ENCODE results near the gene HNRNPA3.
"Not testable (repeated sequence)": the region's sequence is repeated elsewhere in the genome, so short reads cannot be mapped to it uniquely, and the experiment has no call there.

HNRNPA3 gene

DNA sequence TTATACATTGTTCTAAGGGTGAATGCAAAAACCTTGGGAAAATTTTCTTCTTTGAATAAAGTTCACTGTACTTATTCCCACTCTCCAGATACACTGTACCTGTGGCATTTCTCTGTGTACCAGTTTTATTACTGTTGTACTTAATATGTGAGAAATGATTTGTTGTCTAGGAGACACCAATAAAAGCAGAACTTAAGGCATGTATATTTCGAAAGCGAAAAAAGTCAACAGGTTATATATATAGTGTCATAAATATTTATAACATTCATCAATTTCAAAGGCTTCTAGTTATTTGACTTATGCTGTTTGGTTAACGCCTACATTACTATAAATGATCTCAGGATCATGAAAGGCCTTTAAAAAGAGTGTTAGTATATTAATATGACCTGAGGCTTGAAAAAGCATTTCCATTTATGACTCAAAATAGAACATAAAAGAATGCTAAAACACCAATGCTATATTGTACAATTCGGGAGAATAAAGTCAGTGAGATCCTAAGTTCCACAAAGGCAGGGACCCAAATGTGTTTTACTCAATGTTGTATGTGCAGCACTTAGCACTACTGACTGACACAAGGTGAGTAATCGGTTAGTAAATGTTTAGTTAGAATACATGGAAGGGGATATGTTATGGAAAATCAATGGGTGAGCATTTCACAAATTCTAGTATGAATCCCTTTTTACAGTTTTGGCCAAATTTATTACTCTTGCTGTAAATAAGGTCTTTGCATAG lies 32.2 kb upstream of the HNRNPA3 start:
- no peak overlapping the region for H3K4me3 ChIP-seq (ENCODE audit: low read length)
- TF ChIP-seq ZNF274 (IDR thresholded peaks at IDR 0.05; ENCODE audit: low read depth, low read length), result no peak

GRCh38 chr2:177183860-177184259 lies 28.7 kb upstream of the HNRNPA3 start:
- no peak for TF ChIP-seq ZNF274 (IDR thresholded peaks at IDR 0.05; ENCODE audit: low read depth, low read length)
- no peak overlapping the region for H3K4me3 ChIP-seq (ENCODE audit: low read length)

DNA sequence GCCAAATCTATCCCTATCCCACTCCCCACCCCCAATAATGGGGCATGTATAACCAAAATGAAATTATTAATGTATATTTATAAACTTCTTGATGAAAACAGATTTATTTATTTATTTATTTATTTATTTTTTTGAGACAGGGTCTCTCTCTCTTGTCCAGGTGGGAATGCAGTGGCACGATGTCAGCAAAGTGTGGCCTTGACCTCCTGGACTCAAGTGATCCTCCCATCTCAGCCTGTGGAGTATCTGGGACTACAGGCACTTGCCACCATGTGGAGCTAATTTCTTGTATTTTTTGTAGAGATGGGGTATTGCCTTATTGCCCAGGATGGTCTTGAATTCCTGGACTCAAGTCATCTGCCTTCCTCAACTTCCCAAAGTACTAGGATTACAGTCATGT lies 28.0 kb upstream of the HNRNPA3 start:
- H3K4me3 ChIP-seq (ENCODE audit: low read length), result no peak overlapping the region

GRCh38 chr2:177186038-177186437 lies 26.6 kb upstream of the HNRNPA3 start:
- not testable (repeated sequence) for H3K4me3 ChIP-seq (ENCODE audit: low read length)

More for the DNA sequence above, 28.0 kb upstream of the HNRNPA3 start:
- no peak for TF ChIP-seq ZNF274 (IDR thresholded peaks at IDR 0.05; ENCODE audit: low read depth, low read length)

DNA sequence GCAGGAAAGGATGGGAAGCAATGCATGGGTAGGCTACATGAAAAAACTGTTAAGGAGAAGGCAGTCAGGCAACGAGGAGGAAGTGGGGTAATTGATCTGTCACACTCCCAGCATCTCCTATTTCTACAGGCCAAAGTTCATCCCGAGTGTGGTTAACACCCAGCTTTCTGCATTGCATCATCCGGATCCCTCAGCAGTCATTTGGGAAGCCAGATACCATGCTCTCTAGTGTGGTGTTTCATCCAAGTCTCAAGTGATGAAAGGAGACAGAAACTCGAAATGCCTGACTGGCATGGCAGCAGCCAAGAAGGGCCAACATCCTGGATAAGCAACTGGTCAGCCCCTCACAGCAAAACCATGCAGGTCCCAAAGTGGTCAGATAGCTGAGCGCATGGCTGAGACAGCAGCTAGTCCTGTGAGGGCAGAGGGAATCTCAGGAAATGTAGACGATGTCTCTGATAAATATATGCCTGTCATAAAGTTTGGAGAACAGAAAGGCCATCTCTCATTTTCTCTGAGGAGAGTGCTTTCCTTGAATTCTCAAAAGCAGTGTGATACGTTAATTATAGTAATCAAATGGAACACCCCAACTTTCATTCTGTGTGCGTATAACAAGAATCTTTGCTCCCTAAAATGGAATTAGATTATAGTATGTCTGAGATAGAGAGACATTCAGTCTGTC lies 24.8 kb upstream of the HNRNPA3 start:
- no peak for TF ChIP-seq ZNF274 (IDR thresholded peaks at IDR 0.05; ENCODE audit: low read depth, low read length)

DNA sequence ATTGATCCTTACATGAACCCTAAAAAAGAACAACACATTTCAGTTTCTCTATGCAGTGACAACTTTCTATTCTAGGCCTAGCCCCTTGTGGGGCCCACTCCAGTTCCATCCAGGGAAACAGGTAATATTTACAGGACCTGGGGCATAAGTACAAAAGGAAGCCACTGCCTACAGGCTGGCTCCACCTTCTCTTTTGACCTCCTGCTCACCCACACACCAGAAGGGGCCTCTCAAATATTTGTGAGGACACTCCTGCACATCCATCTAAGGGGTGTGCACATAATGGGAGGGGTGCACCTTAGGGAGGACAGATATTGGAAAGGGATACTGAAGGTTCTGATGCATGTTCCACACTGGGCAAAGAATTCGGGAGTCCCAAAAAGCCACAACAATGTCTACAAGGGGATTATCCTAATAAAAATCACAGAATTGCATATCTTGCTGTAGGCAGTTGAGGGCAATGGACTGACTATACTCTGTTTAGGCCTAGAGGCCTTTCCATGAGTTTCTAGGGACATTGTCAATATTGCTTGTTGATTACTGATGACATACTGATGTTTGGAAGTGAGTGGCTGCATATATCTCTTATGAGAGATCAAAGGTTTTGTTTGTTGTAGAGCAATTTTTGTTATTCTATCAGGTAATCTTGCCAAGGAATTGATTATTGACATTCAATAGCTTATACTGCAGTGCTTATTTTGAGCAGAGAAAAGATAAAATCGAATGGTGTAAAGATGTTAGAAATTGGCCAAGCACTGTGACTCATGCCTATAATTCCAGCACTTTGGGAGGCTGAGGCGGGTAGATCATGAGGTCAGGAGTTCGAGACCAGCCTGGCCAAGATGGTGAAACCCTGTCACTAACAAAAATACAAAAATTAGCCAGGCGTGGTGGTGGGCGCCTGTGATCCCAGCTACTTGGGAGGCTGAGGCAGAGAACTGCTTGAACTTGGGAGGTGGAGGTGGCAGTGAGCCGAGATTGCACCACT lies 23.8 kb upstream of the HNRNPA3 start:
- H3K4me3 ChIP-seq (ENCODE audit: low read length), result no peak overlapping the region
- TF ChIP-seq ZNF274 (IDR thresholded peaks at IDR 0.05; ENCODE audit: low read depth, low read length), result no peak

More for the DNA sequence above, 24.8 kb upstream of the HNRNPA3 start:
- H3K4me3 ChIP-seq (ENCODE audit: low read length), result no peak overlapping the region

DNA sequence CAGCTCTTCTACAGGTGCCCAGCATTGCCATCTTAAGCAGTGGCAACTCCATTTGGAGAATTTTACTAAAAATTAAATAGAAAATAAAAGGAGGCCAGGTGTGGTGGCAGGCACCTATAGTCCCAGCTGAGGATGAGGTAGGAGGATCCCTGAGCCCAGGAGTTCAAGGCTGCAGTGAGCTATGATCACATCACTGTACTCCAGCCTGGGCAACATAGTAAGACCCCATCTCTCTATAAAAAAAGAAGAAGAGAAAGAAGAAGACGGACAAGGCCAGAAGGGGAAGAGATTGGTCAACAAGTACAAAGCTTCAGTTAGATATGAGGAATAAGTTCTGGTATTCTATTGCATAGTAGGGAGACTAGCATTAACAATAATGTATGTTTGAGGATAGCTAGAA lies 21.7 kb upstream of the HNRNPA3 start:
- TF ChIP-seq ZNF274 (IDR thresholded peaks at IDR 0.05; ENCODE audit: low read depth, low read length), result no peak
- H3K4me3 ChIP-seq (ENCODE audit: low read length), result no peak overlapping the region

DNA sequence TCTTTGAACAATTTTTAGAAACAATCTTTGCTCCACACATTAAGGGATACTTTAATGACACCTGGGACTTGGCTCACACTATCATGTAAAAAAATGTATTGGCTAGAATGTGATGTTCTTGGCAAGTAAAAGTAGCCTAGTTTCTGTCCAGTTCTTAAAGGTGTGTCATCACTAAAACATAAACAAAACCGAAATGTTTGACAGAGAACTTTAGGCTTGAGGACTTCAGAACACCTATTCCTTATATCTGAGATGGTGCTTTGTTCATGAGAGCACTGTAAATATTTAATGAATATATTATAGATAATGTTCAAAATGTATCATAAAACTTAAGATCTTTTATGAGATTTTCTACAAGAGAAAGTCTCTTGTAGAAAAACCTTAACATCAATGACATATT lies 19.8 kb upstream of the HNRNPA3 start:
- no peak for TF ChIP-seq ZNF274 (IDR thresholded peaks at IDR 0.05; ENCODE audit: low read depth, low read length)
- no peak overlapping the region for H3K4me3 ChIP-seq (ENCODE audit: low read length)

DNA sequence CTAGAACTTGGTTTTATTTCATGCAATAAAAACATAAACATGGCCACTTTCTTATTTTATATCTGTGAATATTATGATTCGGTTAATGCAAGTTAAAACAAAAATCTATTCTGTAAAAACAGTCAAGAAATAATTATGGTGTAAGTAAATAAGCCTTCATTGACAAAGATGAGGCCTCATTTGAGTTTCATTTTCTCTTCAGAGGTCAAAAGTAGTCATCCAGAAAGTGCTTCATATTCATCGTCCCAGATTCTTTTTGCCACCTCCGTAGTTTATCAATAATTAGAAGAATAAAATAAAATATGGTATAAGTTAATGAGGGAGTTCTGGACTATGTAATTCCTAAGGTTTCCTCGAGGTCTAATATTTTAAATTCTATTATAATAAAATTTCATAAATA lies 19.4 kb upstream of the HNRNPA3 start:
- H3K4me3 ChIP-seq (ENCODE audit: low read length), result no peak overlapping the region
- TF ChIP-seq ZNF274 (IDR thresholded peaks at IDR 0.05; ENCODE audit: low read depth, low read length), result no peak

DNA sequence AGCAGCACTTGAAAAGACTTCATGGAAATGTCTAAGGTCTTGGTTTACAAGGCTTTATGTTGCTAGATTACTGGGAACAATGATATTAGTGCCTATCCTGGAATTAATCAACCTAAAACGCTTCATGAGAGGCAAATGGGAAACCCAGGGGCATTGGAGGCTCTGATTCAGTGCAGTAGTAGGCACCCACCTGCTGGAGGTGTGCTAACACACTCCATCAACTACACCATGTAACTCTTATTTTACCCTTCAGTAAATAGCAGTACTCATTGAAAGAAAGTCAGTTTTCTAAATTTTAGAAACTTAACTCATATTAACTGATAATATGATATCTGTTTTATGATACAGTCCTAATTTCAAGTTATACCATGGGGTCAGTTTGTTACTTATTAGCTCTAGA lies 17.4 kb upstream of the HNRNPA3 start:
- no peak overlapping the region for H3K4me3 ChIP-seq (ENCODE audit: low read length)
- TF ChIP-seq ZNF274 (IDR thresholded peaks at IDR 0.05; ENCODE audit: low read depth, low read length), result no peak

DNA sequence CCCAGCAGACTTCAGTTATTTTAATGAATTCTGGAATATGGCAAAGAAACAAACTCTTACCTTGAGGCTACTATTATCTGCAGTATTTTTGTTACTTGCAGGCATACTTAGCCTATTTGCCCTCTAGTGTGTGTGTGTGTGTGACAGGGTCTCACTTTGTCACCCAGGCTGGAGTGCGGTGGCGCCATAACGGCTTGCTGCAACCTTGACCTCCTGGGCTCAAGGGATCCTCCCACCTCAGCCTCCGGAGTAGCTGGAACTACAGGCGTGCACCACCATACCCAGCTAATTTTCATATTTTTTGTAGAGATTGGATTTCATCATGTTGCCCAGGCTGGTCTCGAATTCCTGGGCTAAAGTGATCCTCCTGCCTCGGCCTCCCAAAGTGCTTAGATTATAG lies 12.2 kb upstream of the HNRNPA3 start:
- H3K4me3 ChIP-seq (ENCODE audit: low read length), result not testable (repeated sequence)

DNA sequence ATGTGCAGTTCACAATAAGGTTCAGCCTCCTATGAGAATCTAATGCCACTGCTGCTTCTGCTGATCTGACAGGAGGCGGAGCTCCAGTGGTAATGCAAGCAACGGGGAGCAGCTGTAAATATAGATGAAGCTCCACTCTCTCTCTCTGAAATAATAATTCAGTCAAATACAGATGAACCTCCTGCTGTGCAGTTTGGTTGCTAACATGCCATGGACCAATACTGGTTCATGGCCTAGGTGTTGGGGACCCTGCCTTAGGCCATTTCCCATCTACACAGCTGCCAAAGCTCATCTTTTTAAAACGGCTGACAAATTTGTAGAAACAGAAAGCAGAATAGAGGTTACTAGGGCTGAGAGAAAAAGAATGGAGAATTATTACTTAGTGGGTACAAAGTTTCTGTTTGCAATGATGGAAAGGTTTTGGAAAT lies 10.7 kb upstream of the HNRNPA3 start:
- H3K4me3 ChIP-seq (ENCODE audit: low read length), result no peak overlapping the region
- TF ChIP-seq ZNF274 (IDR thresholded peaks at IDR 0.05; ENCODE audit: low read depth, low read length), result no peak

GRCh38 chr2:177204417-177204816 lies 8.2 kb upstream of the HNRNPA3 start:
- no peak for TF ChIP-seq ZNF274 (IDR thresholded peaks at IDR 0.05; ENCODE audit: low read depth, low read length)
- no peak overlapping the region for H3K4me3 ChIP-seq (ENCODE audit: low read length)

GRCh38 chr2:177207101-177207500 lies 5.5 kb upstream of the HNRNPA3 start:
- H3K4me3 ChIP-seq (ENCODE audit: low read length), result peak overlapping the region; percentile 12; the same call in 1 of the 2 replicates

More at GRCh38 chr2:177207101-177207500, 5.5 kb upstream of the HNRNPA3 start:
- TF ChIP-seq ZNF274 (IDR thresholded peaks at IDR 0.05; ENCODE audit: low read depth, low read length), result no peak
